ENCODE measurements around the gene SHH.

Gene SHH

GRCh38 chr7:155804897-155805825, 7.1 kb downstream of the SHH start:
- DNase-seq, result peak; percentile 74 to 79

GRCh38 chr7:155804431-155804831, 7.8 kb downstream of the SHH start:
- no peak for DNase-seq

DNA sequence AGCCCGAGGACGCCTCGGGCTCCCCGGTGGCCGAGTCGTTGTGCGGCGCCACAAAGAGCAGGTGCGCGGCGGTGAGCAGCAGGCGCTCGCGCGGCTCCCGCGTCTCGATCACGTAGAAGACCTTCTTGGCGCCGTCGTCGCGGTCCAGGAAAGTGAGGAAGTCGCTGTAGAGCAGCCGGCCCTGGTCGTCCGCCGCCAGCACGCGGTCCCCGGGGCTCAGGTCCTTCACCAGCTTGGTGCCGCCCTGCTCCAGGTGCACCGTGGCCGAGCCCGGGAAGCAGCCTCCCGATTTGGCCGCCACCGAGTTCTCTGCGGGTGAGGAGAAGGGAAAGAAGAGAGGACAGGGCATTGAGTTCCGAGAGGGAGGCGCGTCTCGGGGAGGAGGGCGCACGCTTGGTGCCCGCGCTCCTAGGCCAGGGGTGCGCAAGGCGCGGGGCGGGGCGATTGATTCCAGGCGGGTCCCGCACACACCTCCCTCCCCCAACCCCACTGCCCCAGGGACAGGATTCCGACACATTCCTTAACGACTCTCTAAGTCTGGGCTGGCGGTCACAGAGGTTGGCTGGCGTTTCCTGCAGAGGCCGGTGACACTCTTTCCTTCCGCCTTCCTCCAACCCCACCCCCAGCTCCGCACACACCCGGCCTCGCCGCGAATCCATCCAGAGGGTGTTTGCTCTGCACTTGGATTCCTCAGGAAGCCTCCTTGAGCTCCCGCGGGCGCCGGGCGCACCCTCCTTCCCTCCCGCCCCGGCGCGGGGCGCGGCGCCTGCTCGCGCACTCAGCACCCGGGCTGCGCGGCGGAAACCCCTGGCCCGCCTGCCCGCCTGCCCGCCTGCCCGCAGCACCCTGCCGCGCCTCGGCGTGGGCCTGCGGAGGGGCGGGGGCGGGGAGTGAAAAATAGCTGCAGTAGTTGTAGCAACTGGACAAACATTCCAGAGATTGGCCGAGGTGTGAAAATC, 8.6 kb downstream of the SHH start:
- peak; percentile 46 to 54 for DNase-seq

DNA sequence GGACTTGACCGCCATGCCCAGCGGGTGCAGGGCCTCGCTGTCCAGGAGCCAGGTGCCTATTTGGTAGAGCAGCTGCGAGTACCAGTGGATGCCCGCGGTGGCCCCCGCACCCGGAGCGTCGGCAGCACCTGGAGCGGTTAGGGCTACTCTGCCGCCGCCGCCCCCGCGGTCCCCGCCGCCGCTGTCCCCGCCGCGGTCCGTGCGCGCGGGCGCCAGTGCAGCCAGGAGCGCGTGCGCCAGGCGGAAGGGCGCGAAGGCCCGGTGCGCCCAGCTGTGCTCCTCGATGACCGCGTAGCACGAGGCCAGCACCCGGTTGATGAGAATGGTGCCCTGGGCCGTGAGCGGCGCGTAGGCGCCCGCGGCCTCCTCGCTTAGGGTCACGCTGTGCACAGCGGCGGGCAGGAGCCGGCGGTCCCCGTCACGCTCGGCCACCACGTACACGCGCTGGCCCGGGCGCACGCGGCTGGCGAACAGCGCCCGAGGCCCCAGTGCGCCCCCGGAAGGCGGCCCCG, 9.3 kb downstream of the SHH start:
- peak in 1 of 2 experiments; percentile 34 for DNase-seq

GRCh38 chr7:155802291-155802690, 10.0 kb downstream of the SHH start:
- DNase-seq, result no peak

- DNase-seq, result no peak
Measured at GRCh38 chr7:155800741-155801267, 11.5 kb downstream of the SHH start.

GRCh38 chr7:155800301-155800700, 12.0 kb downstream of the SHH start:
- DNase-seq, result no peak

GRCh38 chr7:155799514-155799913, 12.7 kb downstream of the SHH start:
- no peak for DNase-seq

DNA sequence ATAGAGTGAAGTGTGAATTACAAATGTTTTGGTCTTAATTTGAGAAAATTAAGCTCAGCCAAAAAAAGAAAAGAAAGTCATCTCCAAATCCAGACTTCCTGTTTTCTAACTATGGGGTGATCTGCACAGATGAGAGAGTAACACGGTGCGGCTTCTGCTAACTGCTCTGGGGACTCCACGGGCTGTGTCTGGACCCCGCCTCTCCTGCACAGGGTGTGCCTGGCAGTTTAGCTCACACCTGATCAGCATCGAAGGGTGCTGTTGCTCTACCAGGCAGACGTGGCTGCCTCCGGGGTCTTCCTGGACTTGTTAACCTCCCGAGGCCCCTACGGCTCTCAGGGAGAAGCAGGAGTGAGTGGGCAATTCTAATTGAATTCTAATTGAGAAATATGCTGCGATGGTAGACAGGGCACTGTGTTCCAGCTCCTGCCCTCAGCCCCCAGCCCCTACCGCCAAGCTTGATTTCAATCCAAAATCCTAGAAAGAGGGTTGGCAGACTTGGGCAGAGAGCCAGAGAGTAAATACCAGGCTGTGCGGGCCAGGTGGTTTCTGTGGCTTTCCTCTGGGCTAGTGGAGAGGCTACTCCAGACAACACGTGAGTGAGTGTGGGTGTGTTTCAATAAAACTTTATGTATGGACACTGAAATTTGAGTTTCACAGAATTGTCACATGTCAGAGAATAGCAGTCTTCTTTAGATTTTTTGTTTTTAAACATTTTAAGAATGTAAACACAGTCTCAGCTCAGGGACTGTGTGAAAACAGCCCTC, 13.4 kb downstream of the SHH start:
- no peak for DNase-seq

- DNase-seq, result no peak
Measured at GRCh38 chr7:155797262-155798250, 14.7 kb downstream of the SHH start.

- peak; percentile 79 to 84 for DNase-seq
Measured at GRCh38 chr7:155796381-155797261, 15.6 kb downstream of the SHH start.

DNA sequence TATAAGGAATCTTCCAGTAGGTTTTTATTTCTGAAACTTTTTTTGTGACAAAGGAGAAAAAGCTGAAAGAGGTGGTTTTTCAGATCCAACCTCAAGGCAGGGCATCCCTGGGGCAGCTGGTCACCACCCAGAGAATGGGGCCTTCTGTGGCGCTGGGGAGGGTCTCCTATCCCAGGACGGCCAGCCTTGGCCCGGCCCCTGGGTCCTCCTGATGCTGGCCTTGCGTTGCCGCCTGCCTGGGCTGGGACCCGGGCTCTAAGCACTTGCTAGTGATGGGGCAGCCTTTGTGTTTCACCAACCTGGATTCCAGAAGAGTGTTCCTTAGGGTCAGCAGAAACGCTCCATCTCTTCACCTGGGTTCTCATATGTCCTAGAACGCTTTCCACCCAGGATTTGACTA, 16.3 kb downstream of the SHH start:
- no peak for DNase-seq

GRCh38 chr7:155795401-155795800, 16.9 kb downstream of the SHH start:
- DNase-seq, result no peak

DNA sequence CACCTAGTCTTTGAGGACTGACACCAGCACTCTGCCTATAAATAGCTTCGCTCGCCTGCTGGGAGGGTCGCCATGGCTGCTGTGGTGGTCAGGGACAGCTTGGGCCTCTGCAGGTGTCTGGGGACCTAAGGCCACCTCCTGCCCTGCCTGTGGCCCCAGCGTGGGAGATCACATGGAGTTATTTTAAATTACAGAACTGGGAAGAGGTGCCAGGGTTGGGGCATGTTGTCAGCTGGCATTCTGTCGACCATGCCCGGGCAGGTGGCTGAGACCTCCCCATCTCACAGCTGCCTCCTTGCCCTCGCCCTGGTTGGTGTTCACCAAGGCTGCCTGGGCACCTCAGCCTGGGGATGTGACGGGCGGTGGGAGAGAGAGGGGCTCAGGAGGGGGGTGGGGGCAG, 18.1 kb downstream of the SHH start:
- no peak for DNase-seq

- DNase-seq, result no peak
Measured at GRCh38 chr7:155793720-155794119, 18.5 kb downstream of the SHH start.

DNA sequence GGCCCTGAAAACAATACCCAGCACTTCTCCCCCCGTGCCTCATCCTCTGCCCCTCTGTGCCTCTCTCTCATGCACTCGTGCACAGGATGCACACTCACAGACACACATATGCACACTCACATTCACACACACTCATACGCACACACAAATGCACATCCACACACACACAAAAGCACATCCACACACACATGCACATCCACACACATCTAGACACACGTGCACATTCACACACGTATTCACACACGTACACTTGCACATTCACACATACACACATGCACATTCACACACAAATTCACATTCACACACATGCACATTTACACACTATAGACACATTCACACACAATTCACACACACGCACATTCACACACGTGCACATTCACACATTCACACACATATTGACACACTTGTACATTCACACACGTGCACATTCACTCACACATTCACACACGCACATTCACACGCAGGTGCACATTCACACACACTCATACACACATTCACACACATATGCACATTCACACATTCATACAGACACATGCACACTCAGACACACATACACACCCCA, 19.2 kb downstream of the SHH start:
- DNase-seq, result no peak

DNA sequence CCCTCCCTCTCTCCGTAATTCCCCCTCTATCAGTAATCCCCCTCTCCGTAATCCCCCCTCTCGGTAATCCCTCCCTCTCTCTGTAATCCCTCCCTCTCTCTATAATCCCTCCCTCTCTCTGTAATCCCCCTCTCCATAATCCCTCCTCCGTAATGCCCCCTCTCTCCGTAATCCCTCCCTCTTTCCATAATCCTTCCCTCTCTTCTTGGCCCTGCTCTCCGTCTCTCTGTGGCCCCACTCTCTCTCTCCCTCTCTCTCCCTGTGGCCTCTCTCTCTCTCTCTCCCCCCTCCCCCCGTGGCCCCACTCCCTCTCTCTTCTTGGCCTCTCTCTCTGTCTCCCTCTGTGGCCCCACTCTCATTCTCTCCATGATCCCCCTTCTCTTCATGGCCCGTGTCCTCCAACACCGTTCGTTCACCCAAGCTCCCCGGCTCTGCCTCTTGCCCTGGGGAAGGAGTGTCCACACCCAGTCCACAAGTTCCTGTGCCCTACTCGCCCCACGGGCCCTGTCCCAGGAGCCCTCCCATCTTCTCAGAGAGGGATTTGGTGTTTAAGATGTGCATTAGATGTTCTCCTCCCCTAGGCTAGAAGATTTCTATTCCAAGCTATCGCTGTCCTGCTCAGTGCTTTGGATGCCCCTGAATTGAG, 19.8 kb downstream of the SHH start:
- DNase-seq, result no peak

GRCh38 chr7:155791836-155792235, 20.4 kb downstream of the SHH start:
- DNase-seq, result no peak

DNA sequence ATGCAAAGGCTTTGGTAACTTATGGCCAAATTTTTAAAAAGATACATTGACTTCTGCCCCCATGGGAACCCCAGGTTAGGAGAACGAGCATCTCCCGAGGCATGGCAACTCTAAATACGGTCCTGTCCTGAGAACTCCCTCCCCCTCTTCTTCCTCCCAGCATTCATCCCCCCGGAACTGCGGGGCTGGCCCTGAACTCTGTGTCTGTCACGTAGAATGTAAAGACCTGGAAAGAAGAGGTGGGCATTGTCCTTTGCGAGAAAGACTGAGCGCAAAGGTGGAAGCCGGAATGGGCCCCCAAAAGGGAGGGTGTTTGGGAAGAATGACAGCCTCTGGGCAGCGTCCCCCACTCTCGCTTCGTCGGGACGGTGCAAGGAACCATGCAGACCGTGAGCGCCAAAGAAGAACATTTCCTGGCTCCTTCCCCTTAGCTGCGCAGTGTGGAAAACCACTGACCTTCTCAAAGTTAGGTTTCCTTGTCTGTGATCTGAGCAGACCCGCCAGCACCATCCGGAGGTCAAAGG, 21.0 kb downstream of the SHH start:
- no peak for DNase-seq
